ENCODE results near the gene PLEKHA6. TPM values are rescaled to one million over a fixed set of nuclear protein-coding genes. Genes with fewer than 3 reads are reported as not detected.

The PLEKHA6 gene
- total and polyA plus RNA-seq, 2 of the 8 experiments (the other 6 are each of a cell fraction or from before 2014, with no cell fraction given) = 4.8 to 20.2 TPM

DNA sequence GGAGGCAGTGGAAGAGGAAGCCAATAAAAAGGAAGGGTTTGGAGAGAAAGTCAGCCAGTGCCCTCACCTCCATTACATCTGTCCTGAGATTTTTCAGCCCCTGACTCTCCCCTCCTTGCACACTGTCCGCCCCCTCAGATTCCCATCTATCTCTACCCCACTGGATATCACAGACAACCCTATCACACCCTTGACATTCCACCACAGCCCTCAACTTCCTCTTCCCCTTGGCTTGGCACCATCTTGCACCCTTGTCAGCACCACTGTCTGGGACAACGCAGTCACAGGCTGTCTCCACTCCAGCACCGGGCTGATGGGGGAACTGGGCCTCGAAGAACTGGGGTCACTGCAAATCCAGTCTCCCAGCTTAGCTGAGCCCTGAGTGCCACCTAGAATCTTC is 14.2 kb upstream of the PLEKHA6 start (continued):
- no peak for TF ChIP-seq KDM4A (IDR thresholded peaks at IDR 0.05; ENCODE audit: low read depth, low read length, severe bottlenecking)
- TF ChIP-seq, protein P1, sequence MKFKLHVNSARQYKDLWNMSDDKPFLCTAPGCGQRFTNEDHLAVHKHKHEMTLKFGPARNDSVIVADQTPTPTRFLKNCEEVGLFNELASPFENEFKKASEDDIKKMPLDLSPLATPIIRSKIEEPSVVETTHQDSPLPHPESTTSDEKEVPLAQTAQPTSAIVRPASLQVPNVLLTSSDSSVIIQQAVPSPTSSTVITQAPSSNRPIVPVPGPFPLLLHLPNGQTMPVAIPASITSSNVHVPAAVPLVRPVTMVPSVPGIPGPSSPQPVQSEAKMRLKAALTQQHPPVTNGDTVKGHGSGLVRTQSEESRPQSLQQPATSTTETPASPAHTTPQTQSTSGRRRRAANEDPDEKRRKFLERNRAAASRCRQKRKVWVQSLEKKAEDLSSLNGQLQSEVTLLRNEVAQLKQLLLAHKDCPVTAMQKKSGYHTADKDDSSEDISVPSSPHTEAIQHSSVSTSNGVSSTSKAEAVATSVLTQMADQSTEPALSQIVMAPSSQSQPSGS (IDR thresholded peaks at IDR 0.05; ENCODE audit: low read length) = no peak
- TF ChIP-seq, protein P2, sequence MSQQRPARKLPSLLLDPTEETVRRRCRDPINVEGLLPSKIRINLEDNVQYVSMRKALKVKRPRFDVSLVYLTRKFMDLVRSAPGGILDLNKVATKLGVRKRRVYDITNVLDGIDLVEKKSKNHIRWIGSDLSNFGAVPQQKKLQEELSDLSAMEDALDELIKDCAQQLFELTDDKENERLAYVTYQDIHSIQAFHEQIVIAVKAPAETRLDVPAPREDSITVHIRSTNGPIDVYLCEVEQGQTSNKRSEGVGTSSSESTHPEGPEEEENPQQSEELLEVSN (IDR thresholded peaks at IDR 0.05) = no peak
- no peak for TF ChIP-seq CHD1 (IDR thresholded peaks at IDR 0.05; ENCODE audit: low read depth, low read length)
- no peak for TF ChIP-seq NANOG (IDR thresholded peaks at IDR 0.05; ENCODE audit: insufficient read depth, low read depth, low read length, poor library complexity, severe bottlenecking)
